GM21619 (cell line): Measurements from ENCODE around the gene NEK7.
A peak's percentile ranks its signal among the peaks of the same experiment; 100 is the strongest.

Source experiments
- ATAC-seq: cut with Tn5 transposase; IDR thresholded peaks from one replicate; pipeline ENCODE4 v1.9.1; 2021; ENCODE audit not compliant: unreplicated experiment

Gene NEK7

GRCh38 chr1:198340139-198340538 is 183.3 kb downstream of the NEK7 start:
- peak; percentile 45 for ATAC-seq

- no peak for ATAC-seq
Measured at GRCh38 chr1:198346178-198346577, 189.4 kb downstream of the NEK7 start.

GRCh38 chr1:198350456-198350855 is 193.7 kb downstream of the NEK7 start:
- ATAC-seq: no peak

GRCh38 chr1:198352975-198353695 is 196.3 kb downstream of the NEK7 start:
- ATAC-seq: peak; percentile 88

- no peak for ATAC-seq
Measured at GRCh38 chr1:198357937-198358336, 201.1 kb downstream of the NEK7 start.

- no peak for ATAC-seq
Measured at GRCh38 chr1:198359024-198359653, 202.3 kb downstream of the NEK7 start.

- ATAC-seq: no peak
Measured at GRCh38 chr1:198360208-198360729, 203.5 kb downstream of the NEK7 start.

- ATAC-seq: no peak
Measured at GRCh38 chr1:198361237-198361767, 204.5 kb downstream of the NEK7 start.

- ATAC-seq: peak; percentile 76
Measured at GRCh38 chr1:198363625-198364151, 206.9 kb downstream of the NEK7 start.

- no peak for ATAC-seq
Measured at GRCh38 chr1:198364471-198364870, 207.7 kb downstream of the NEK7 start.

GRCh38 chr1:198367296-198367695 is 210.5 kb downstream of the NEK7 start:
- no peak for ATAC-seq

- ATAC-seq: no peak
Measured at GRCh38 chr1:198370996-198371395, 214.2 kb downstream of the NEK7 start.
